Heart right ventricle (tissue), 16 donors: ENCODE measurements around the gene ZNF319. TPM values are rescaled to one million over a fixed set of nuclear protein-coding genes. Genes with fewer than 3 reads are reported as not detected.
A peak's percentile ranks its signal among the peaks of the same experiment; 100 is the strongest.

Experiments used
- ATAC-seq, 8 donors: fragments of 200-7000 bp; cut with Tn5 transposase; one replicate each; pipeline ENCODE4 v1.9.1; 2020; ENCODE audit warnings: mild to moderate bottlenecking in 8 of 8, moderate library complexity in 8 of 8, moderate number of reproducible peaks in 1 of 8
- DNase-seq, 2 donors: peaks; one replicate each; pipeline ENCODE4 v3.0.0-alpha.2; 2020
- H3K27ac ChIP-seq, 10 donors: fragments of 200-600 bp; sonication (generic) in 2 of 10; one replicate each; pipeline versions ENCODE4 v1.5.0 to v1.8.0; 2020 to 2022; ENCODE audit warnings: mild to moderate bottlenecking in 3 of 10
- H3K27me3 ChIP-seq, 7 donors: fragments of 200-600 bp; one replicate each; pipeline ENCODE4 v1.8.0; 2021 to 2022; ENCODE audit warnings: mild to moderate bottlenecking in 2 of 7
- H3K36me3 ChIP-seq, 9 donors: fragments of 200-600 bp; sonication (generic) in 1 of 9; one replicate each; pipeline versions ENCODE4 v1.5.0 to v1.8.0; 2020 to 2022; ENCODE audit warnings: mild to moderate bottlenecking in 2 of 9
- H3K4me1 ChIP-seq, 9 donors: fragments of 200-600 bp; sonication (generic) in 1 of 9; one replicate each; pipeline versions ENCODE4 v1.5.0 to v1.8.0; 2020 to 2022; ENCODE audit warnings: mild to moderate bottlenecking in 4 of 9
- H3K4me3 ChIP-seq, 10 donors: fragments of 200-600 bp; sonication (generic) in 2 of 10; one replicate each; pipeline versions ENCODE4 v1.5.0 to v1.8.0; 2020 to 2022; ENCODE audit warnings: mild to moderate bottlenecking in 7 of 10, moderate library complexity in 2 of 10
- H3K9me3 ChIP-seq, 11 donors: fragments of 200-600 bp in 10 of 11; sonication (generic) in 2 of 11; one replicate each; pipeline versions ENCODE4 v1.5.0 to v1.8.0; 2013 to 2022; ENCODE audit warnings: mild to moderate bottlenecking in 2 of 11, control low read depth in 1 of 11, moderate library complexity in 1 of 11
- CTCF ChIP-seq, 9 donors: fragments of 200-600 bp; sonication (generic) in 2 of 9; IDR thresholded peaks; one replicate each; pipeline versions ENCODE4 v1.5.0 to v1.8.0; 2021 to 2022; ENCODE audit warnings: antibody characterized with exemption in 9 of 9, mild to moderate bottlenecking in 5 of 9, moderate library complexity in 1 of 9
- WGBS, 2 donors: extraction: QIAGEN DNeasy Blood & Tissue Kit; methylation state at CpG; one replicate each; pipeline ENCODE4 v1.1.7; 2013; ENCODE audit warnings: inconsistent platforms in 1 of 2; 5-methylcytosine and 5-hydroxymethylcytosine counted together
- intact Hi-C, 10 donors: fragments of 100-400 bp; cut with DNase I; formaldehyde crosslinking; loops; one replicate each; pipeline versions ENCODE4 v1.11.1 to v1.14.2; 2022
- polyA plus RNA-seq, 2 donors: library from polyadenylated mRNA; stranded (reverse); fragments of 200-250 nt; gene quantifications; one replicate each; pipeline ENCODE4 v1.2.3, GENCODE V29; 2013
- total RNA-seq, 10 donors: library from RNA; stranded (reverse); fragmentation: NEBNext Ultra II Directional in 3 of 10; extraction: Animal tissue kit (Norgen Biotek cat#: 25700) in 3 of 10; gene quantifications; one replicate each; pipeline versions ENCODE4 v1.2.1 to v1.2.4, GENCODE V29; 2021 to 2023
- donor health status: Arrhythmogenic right ventricular cardiomyopathy.
- donor health status: ischemic (EF 13 %, LVEDD 7.1; RV severe dilation, severe dysfunction).
- donor health status: healthy with polysubstance abuse.
- donor health status: DM: no; HTN: yes; CAD: no.
- donor health status: DM: no; HTN: no; CAD: no.
- donor health status: ischemic (EF 25% LVEDD 6.9; RV normal size, moderate dysfunction).
- donor health status: ischemic (EF 25% LVEDD 5.7; RV mildly dilated, moderate dysfunction).
- donor health status: healthy.
- donor health status: DM: yes; HTN: yes; CAD: no.
- donor health status: Ischemic cardiomyopathy.
- donor health status: ischemic (EF 35%, LVEDD 5.7; RV mildly dilated, moderate dysfunction).
- donor health status: nonischemic (EF 11% LVEDD 7.7; RV severe dilation, severe dysfunction).
- donor health status: DM: yes; HTN: yes; CAD: no.
- donor health status: PGD.
- donor health status: ischemic (EF 29% LVEDD 5.4; RV normal size, mild dysfunction).
- donor health status: nonischemic (EF 23%, LVEDD 6.1; RV moderate dilation, normal function).

ZNF319 gene
- total and polyA plus RNA-seq, 12 donors: 3.5 to 11.3 (median 7.5) TPM

DNA sequence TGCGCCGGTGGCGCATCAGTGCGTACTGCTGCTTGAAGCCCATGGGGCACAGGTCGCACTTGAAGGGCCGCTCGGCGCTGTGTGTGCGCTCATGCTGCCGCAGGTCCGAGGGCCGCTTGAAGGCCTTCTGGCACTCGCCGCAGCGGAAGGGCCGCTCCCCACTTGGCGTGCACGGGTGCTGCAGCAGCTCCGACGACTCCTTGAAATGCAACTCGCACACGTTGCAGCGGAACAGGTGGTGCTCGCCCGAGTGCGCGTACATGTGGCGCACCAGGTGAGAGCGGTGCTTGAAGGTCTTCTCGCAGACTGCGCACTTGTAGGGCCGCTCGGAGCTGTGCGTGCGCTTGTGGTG lies 3.3 kb downstream of the ZNF319 start:
- H3K9me3 ChIP-seq: no peaks in the 10 kb centered on the region
- intact Hi-C loops: loop anchor here in 4 of 10 donors (5.0 to 10.0 kb wide), 4 partner anchors 95 to 420 kb away; no protein-coding TSS in a partner anchor
- H3K4me3 ChIP-seq: no peak overlapping the region
- no peaks in the 10 kb centered on the region for H3K27me3 ChIP-seq
- WGBS, 2 donors: 97% methylated on average over 35 of the region's 35 CpGs
- TF ChIP-seq CTCF (IDR thresholded peaks at IDR 0.05): no peak
- H3K27ac ChIP-seq: no peak overlapping the region
- no peak for DNase-seq
- no peak for ATAC-seq
- peaks cover 0 to 49% (median 18%) of the 10 kb centered on the region in 9 donors for H3K36me3 ChIP-seq
- peaks cover 9 to 56% (median 43%) of the 10 kb centered on the region in 9 donors for H3K4me1 ChIP-seq

DNA sequence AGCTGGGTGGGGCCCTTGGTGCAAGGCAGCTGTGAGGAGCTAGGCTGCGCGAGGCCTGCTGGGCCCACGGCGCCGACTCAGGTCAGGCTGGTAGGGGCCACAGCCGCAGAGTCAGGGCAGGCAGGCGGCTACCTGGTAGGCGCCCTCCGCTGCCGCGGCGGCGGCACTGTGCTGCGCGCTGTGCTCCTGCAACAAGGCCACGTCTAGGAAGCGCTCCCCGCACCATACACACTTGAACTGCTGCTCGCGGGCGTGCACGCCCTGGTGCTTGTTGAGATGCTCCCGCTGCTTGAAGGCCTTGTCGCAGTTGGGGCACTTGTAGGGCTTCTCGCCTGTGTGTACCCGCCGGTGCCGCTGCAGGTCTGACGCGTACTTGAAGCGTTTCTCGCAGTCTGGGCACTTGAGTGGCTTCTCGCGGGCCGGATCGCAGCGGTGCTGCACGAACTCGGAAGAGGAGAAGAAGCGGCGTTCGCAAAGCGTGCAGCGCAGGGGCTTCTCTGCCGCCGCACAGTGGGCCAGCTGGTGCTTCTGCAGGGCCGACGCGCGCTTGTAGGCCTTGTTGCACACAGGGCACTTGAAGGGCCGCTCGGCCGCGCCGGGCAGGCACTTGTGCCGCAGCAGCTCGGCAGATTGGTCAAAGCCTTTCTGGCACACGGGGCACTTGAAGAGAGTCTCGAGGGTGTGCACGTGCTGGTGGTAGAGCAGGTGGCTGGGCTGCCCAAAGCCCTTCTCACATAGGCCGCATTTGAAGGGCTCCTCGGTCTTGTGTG lies 3.9 kb downstream of the ZNF319 start:
- H3K36me3 ChIP-seq: peaks cover 0 to 49% (median 18%) of the 10 kb centered on the region in 9 donors
- peaks cover 9 to 51% (median 37%) of the 10 kb centered on the region in 9 donors for H3K4me1 ChIP-seq
- DNase-seq (no peak), ATAC-seq (no peak)
- no peak for TF ChIP-seq CTCF (IDR thresholded peaks at IDR 0.05)
- intact Hi-C loops: loop anchor here in 4 of 10 donors (5.0 to 10.0 kb wide), 4 partner anchors 94 to 419 kb away; no protein-coding TSS in a partner anchor
- no peak overlapping the region for H3K4me3 ChIP-seq
- no peak overlapping the region for H3K27ac ChIP-seq
- 97% methylated on average over 62 of the region's 62 CpGs for WGBS, 2 donors
- H3K27me3 ChIP-seq: no peaks in the 10 kb centered on the region
- H3K9me3 ChIP-seq: no peaks in the 10 kb centered on the region

DNA sequence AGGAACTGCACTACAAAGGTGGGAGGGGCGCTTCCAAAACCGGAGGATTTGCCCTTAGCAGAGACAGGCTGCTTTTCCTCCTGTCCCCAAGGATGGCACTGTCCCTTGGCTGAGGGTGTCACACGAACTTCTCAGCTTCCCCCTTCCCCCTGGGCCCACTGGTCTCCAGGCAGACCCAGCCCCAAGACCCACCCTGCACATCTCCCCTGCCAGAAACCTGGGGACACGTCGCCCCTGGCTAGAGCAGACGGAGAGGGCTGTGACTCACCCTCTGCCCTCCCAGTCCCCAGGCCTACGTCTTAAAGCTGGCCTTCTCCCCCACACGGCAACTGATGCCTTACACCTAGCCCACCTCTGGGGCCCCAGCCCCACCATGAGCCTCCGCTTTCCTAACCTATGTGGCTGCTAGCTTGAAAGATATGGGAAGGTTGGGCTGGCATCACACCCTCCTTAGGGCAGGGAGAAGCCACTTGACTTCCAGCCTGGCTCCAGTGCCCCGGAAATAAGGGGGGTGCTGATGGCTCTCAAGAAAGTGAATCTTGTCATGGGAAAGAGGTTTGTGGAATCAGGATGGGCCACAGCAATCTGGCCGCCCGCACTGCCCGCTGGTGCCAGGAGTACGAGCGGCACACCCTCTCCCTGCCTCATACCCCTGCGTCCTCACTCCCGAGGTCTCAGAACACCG lies 4.6 kb downstream of the ZNF319 start:
- Histone ChIP-seq H3K4me3 (no peak overlapping the region), H3K27me3 (no peaks in the 10 kb centered on the region), H3K27ac (peak overlapping the region in 1 of 10 donors; percentile 48), H3K36me3 (peaks cover 0 to 49% (median 18%) of the 10 kb centered on the region in 9 donors), H3K4me1 (peaks cover 9 to 49% (median 36%) of the 10 kb centered on the region in 9 donors), H3K9me3 (no peaks in the 10 kb centered on the region)
- DNase-seq: no peak
- 91 to 94% methylated on average over 18 of the region's 18 CpGs for WGBS, 2 donors
- ATAC-seq: no peak
- no peak for TF ChIP-seq CTCF (IDR thresholded peaks at IDR 0.05)
- intact Hi-C loops: loop anchor here in 4 of 10 donors (5.0 to 10.0 kb wide), 4 partner anchors 94 to 419 kb away; no protein-coding TSS in a partner anchor

GRCh38 chr16:57994778-57995177 lies 5.7 kb downstream of the ZNF319 start:
- Histone ChIP-seq H3K4me1 (peaks cover 9 to 47% (median 34%) of the 10 kb centered on the region in 9 donors), H3K4me3 (no peak overlapping the region), H3K9me3 (no peaks in the 10 kb centered on the region), H3K27ac (peak overlapping the region in 2 of 10 donors; percentile 35 to 48), H3K27me3 (no peaks in the 10 kb centered on the region), H3K36me3 (peaks cover 0 to 49% (median 18%) of the 10 kb centered on the region in 9 donors)
- intact Hi-C loops: loop anchor here in 4 of 10 donors (5.0 to 10.0 kb wide), 5 partner anchors 87 to 417 kb away; no protein-coding TSS in a partner anchor
- ATAC-seq (peak in 6 of 8 donors; percentile 41 to 73 (median 54)), DNase-seq (peak; percentile 47 to 52)
- TF ChIP-seq CTCF (IDR thresholded peaks at IDR 0.05): peak in 7 of 9 donors; percentile 27 to 60 (median 42)
- 22 to 26% methylated on average over 4 of the region's 4 CpGs for WGBS, 2 donors
